ENCODE results near the gene SLC25A33.
"Not testable (repeated sequence)": the region's sequence is repeated elsewhere in the genome, so short reads cannot be mapped to it uniquely, and the experiment has no call there.

SLC25A33 gene

GRCh38 chr1:9621032-9621431 lies 81.8 kb downstream of the SLC25A33 start:
- no peak for DNase-seq (ENCODE audit: low spot score)
- no peak for TF ChIP-seq CTCF (IDR thresholded peaks at IDR 0.05; ENCODE audit: extremely low read depth, missing control alignments)

- DNase-seq (ENCODE audit: low spot score): no peak
- TF ChIP-seq CTCF (IDR thresholded peaks at IDR 0.05; ENCODE audit: extremely low read depth, missing control alignments): no peak
Observed at GRCh38 chr1:9624081-9624480, 84.8 kb downstream of the SLC25A33 start.

GRCh38 chr1:9625030-9625429 lies 85.8 kb downstream of the SLC25A33 start:
- DNase-seq (ENCODE audit: low spot score): not testable (repeated sequence)

GRCh38 chr1:9626201-9626608 lies 86.9 kb downstream of the SLC25A33 start:
- TF ChIP-seq CTCF (IDR thresholded peaks at IDR 0.05; ENCODE audit: extremely low read depth, missing control alignments): no peak
- peak; percentile 81 for DNase-seq (ENCODE audit: low spot score)

GRCh38 chr1:9628541-9629444 lies 89.5 kb downstream of the SLC25A33 start:
- DNase-seq (ENCODE audit: low spot score): peak; percentile 81
- TF ChIP-seq CTCF (IDR thresholded peaks at IDR 0.05; ENCODE audit: extremely low read depth, missing control alignments): no peak

- peak; percentile 79 for DNase-seq (ENCODE audit: low spot score)
- TF ChIP-seq CTCF (IDR thresholded peaks at IDR 0.05; ENCODE audit: extremely low read depth, missing control alignments): no peak
Observed at GRCh38 chr1:9629445-9630201, 90.4 kb downstream of the SLC25A33 start.

- no peak for TF ChIP-seq CTCF (IDR thresholded peaks at IDR 0.05; ENCODE audit: extremely low read depth, missing control alignments)
- DNase-seq (ENCODE audit: low spot score): no peak
Observed at GRCh38 chr1:9630331-9631111, 91.3 kb downstream of the SLC25A33 start.

Data from GM20000 (cell line).